ENCODE results near the gene TTBK1. TPM values are rescaled to one million over a fixed set of nuclear protein-coding genes. Genes with fewer than 3 reads are reported as not detected.

TTBK1 gene
- total RNA-seq, 1 donor from 2014 or later, result 0.67 TPM

- H3K36me3 ChIP-seq (ENCODE audit: control insufficient read depth, insufficient read depth, low read length), result peaks cover 3% of the 10 kb centered on the region
- H3K27me3 ChIP-seq (ENCODE audit: control insufficient read depth, insufficient read depth, low read length), result no peaks in the 10 kb centered on the region
- peak; percentile 33 for TF ChIP-seq CTCF (IDR thresholded peaks at IDR 0.05; ENCODE audit: insufficient read depth, low read length, poor library complexity, severe bottlenecking)
- H3K4me3 ChIP-seq (ENCODE audit: low read depth, low read length), result no peak overlapping the region
- no peak for DNase-seq (ENCODE audit: low read depth)
These were observed 31.3 kb upstream of the TTBK1 start for GRCh38 chr6:43211955-43212354.

GRCh38 chr6:43213431-43213830 is 29.9 kb upstream of the TTBK1 start:
- no peak for TF ChIP-seq CTCF (IDR thresholded peaks at IDR 0.05; ENCODE audit: insufficient read depth, low read length, poor library complexity, severe bottlenecking)
- H3K27me3 ChIP-seq (ENCODE audit: control insufficient read depth, insufficient read depth, low read length), result no peaks in the 10 kb centered on the region
- no peak for DNase-seq (ENCODE audit: low read depth)
- H3K4me3 ChIP-seq (ENCODE audit: low read depth, low read length), result no peak overlapping the region
- peaks cover 3% of the 10 kb centered on the region for H3K36me3 ChIP-seq (ENCODE audit: control insufficient read depth, insufficient read depth, low read length)

- peaks cover 3% of the 10 kb centered on the region for H3K36me3 ChIP-seq (ENCODE audit: control insufficient read depth, insufficient read depth, low read length)
- TF ChIP-seq CTCF (IDR thresholded peaks at IDR 0.05; ENCODE audit: insufficient read depth, low read length, poor library complexity, severe bottlenecking), result no peak
- DNase-seq (ENCODE audit: low read depth), result no peak
- H3K27me3 ChIP-seq (ENCODE audit: control insufficient read depth, insufficient read depth, low read length), result no peaks in the 10 kb centered on the region
- no peak overlapping the region for H3K4me3 ChIP-seq (ENCODE audit: low read depth, low read length)
These were observed 28.2 kb upstream of the TTBK1 start for GRCh38 chr6:43215066-43215465.

- no peak for TF ChIP-seq CTCF (IDR thresholded peaks at IDR 0.05; ENCODE audit: insufficient read depth, low read length, poor library complexity, severe bottlenecking)
- H3K4me3 ChIP-seq (ENCODE audit: low read depth, low read length), result no peak overlapping the region
- no peak for DNase-seq (ENCODE audit: low read depth)
- H3K36me3 ChIP-seq (ENCODE audit: control insufficient read depth, insufficient read depth, low read length), result peaks cover 3% of the 10 kb centered on the region
- H3K27me3 ChIP-seq (ENCODE audit: control insufficient read depth, insufficient read depth, low read length), result no peaks in the 10 kb centered on the region
These were observed 27.1 kb upstream of the TTBK1 start for GRCh38 chr6:43216200-43216599.

- H3K4me3 ChIP-seq (ENCODE audit: low read depth, low read length), result no peak overlapping the region
- no peak for DNase-seq (ENCODE audit: low read depth)
These were observed 25.9 kb upstream of the TTBK1 start for GRCh38 chr6:43217351-43217750.

More at GRCh38 chr6:43217351-43217750, 25.9 kb upstream of the TTBK1 start:
- Histone ChIP-seq H3K36me3 (ENCODE audit: control insufficient read depth, insufficient read depth, low read length) (peaks cover 3% of the 10 kb centered on the region), H3K27me3 (ENCODE audit: control insufficient read depth, insufficient read depth, low read length) (no peaks in the 10 kb centered on the region)
- TF ChIP-seq CTCF (IDR thresholded peaks at IDR 0.05; ENCODE audit: insufficient read depth, low read length, poor library complexity, severe bottlenecking), result no peak

Data from kidney epithelial cell (primary cell).